Liver (tissue), 9 donors: ENCODE results near the gene UNC13B. TPM values are rescaled to one million over a fixed set of nuclear protein-coding genes. Genes with fewer than 3 reads are reported as not detected.

Experiments
- DNase-seq: peaks from one replicate; pipeline ENCODE4 v3.0.0-alpha.2; 2017; ENCODE audit warnings: low spot score
- H3K27ac ChIP-seq, 2 donors: one replicate each; pipeline ENCODE4 v1.7.0; 2013; ENCODE audit warnings: inconsistent platforms in 2 of 2, low read length in 2 of 2, control low read depth in 1 of 2, low read depth in 1 of 2, mild to moderate bottlenecking in 1 of 2
- H3K27me3 ChIP-seq, 4 donors: one replicate each; pipeline versions ENCODE4 v1.6.1 to v1.7.0; 2013; ENCODE audit warnings: low read length in 3 of 4, inconsistent platforms in 1 of 4, mild to moderate bottlenecking in 1 of 4, moderate library complexity in 1 of 4; ENCODE audit not compliant: control insufficient read depth in 4 of 4, insufficient read depth in 4 of 4
- H3K36me3 ChIP-seq, 4 donors: one replicate each; pipeline versions ENCODE4 v1.6.1 to v1.7.0; 2013; ENCODE audit warnings: low read length in 3 of 4, mild to moderate bottlenecking in 3 of 4, low read depth in 1 of 4, moderate library complexity in 1 of 4; ENCODE audit not compliant: control insufficient read depth in 4 of 4, insufficient read depth in 3 of 4
- H3K4me1 ChIP-seq, 4 donors: one replicate each; pipeline versions ENCODE4 v1.6.1 to v1.7.0; 2013; ENCODE audit warnings: low read length in 3 of 4, mild to moderate bottlenecking in 3 of 4, moderate library complexity in 1 of 4; ENCODE audit not compliant: control insufficient read depth in 4 of 4, insufficient read depth in 4 of 4
- H3K4me3 ChIP-seq, 3 donors: one replicate each; pipeline versions ENCODE4 v1.6.1 to v1.7.0; 2013; ENCODE audit warnings: low read length in 3 of 3, control low read depth in 1 of 3, low read depth in 1 of 3, mild to moderate bottlenecking in 1 of 3
- H3K9ac ChIP-seq, 2 donors: one replicate each; pipeline ENCODE4 v1.7.0; 2013; ENCODE audit warnings: low read length in 2 of 2, mild to moderate bottlenecking in 2 of 2, moderate library complexity in 2 of 2, control low read depth in 1 of 2, low read depth in 1 of 2
- H3K9me3 ChIP-seq, 4 donors: one replicate each; pipeline versions ENCODE4 v1.6.1 to v1.7.0; 2013; ENCODE audit warnings: low read length in 3 of 4; ENCODE audit not compliant: control insufficient read depth in 4 of 4
- ATF3 ChIP-seq: IDR thresholded peaks from 2 replicates; pipeline ENCODE4 v1.6.1; 2016; ENCODE audit warnings: antibody characterized with exemption
- CTCF ChIP-seq: fragments of 150-350 bp; IDR thresholded peaks from 2 replicates; pipeline ENCODE4 v1.5.1; 2017; ENCODE audit warnings: improper control_type of control experiment, low read depth, low read length; ENCODE audit not compliant: missing input control
- EGR1 ChIP-seq, 2 donors: IDR thresholded peaks; 2 replicates each; pipeline ENCODE4 v1.6.1; 2016 to 2018; ENCODE audit warnings: antibody characterized with exemption in 2 of 2, low read depth in 2 of 2
- FOXA2 ChIP-seq: IDR thresholded peaks from 2 replicates; pipeline ENCODE4 v1.6.1; 2016; ENCODE audit warnings: antibody characterized with exemption
- HNF4A ChIP-seq, 2 donors: conservative IDR thresholded peaks; 2 replicates each; pipeline ENCODE4 v1.6.1; 2016; ENCODE audit warnings: antibody characterized with exemption in 2 of 2, mild to moderate bottlenecking in 2 of 2
- HNF4G ChIP-seq: IDR thresholded peaks from 2 replicates; pipeline ENCODE4 v1.6.1; 2016; ENCODE audit warnings: antibody characterized with exemption
- JUND ChIP-seq, 2 donors: IDR thresholded peaks; 2 replicates each; pipeline ENCODE4 v1.6.1; 2016; ENCODE audit warnings: antibody characterized with exemption in 2 of 2
- MAX ChIP-seq: IDR thresholded peaks from 2 replicates; pipeline ENCODE4 v1.6.1; 2016; ENCODE audit warnings: antibody characterized with exemption
- NR2F2 ChIP-seq: IDR thresholded peaks from 2 replicates; pipeline ENCODE4 v1.6.1; 2016; ENCODE audit warnings: antibody characterized with exemption
- RAD21 ChIP-seq, 2 donors: IDR thresholded peaks; 2 replicates each; pipeline ENCODE4 v1.6.1; 2016; ENCODE audit warnings: antibody characterized with exemption in 2 of 2, mild to moderate bottlenecking in 2 of 2
- REST ChIP-seq: IDR thresholded peaks from 2 replicates; pipeline ENCODE4 v1.6.1; 2016; ENCODE audit warnings: antibody characterized with exemption, mild to moderate bottlenecking
- RXRA ChIP-seq, 2 donors: IDR thresholded peaks; 2 replicates each; pipeline ENCODE4 v1.6.1; 2017 to 2018; ENCODE audit warnings: antibody characterized with exemption in 2 of 2, mild to moderate bottlenecking in 1 of 2
- SP1 ChIP-seq: IDR thresholded peaks from 2 replicates; pipeline ENCODE4 v1.6.1; 2018; ENCODE audit warnings: antibody characterized with exemption, mild to moderate bottlenecking
- TAF1 ChIP-seq: conservative IDR thresholded peaks from 2 replicates; pipeline ENCODE4 v1.6.1; 2016; ENCODE audit warnings: antibody characterized with exemption, mild to moderate bottlenecking
- YY1 ChIP-seq: IDR thresholded peaks from 2 replicates; pipeline ENCODE4 v1.6.1; 2016; ENCODE audit warnings: antibody characterized with exemption, mild to moderate bottlenecking
- ZBTB33 ChIP-seq: IDR thresholded peaks from 2 replicates; pipeline ENCODE4 v1.6.1; 2016; ENCODE audit warnings: antibody characterized with exemption
- WGBS: extraction: QIAGEN DNeasy Blood & Tissue Kit; methylation state at CpG from one replicate; pipeline ENCODE4 v1.1.7; 2013; 5-methylcytosine and 5-hydroxymethylcytosine counted together
- polyA plus RNA-seq, 2 donors: library from polyadenylated mRNA; stranded (reverse) in 1 of 2; unstranded in 1 of 2; fragments of 200-250 nt in 1 of 2; fragments of >200 nt in 1 of 2; fragmentation: Nextera tagmentation in 1 of 2; extraction: Ambion mirVana in 1 of 2; gene quantifications; one replicate each; pipeline versions ENCODE4 v1.2.1 to v1.2.3, GENCODE V29; 2013 to 2015
- total RNA-seq, 2 donors: library from RNA; depleted of rRNA; stranded (reverse); fragments of >200 nt; gene quantifications; one replicate each; pipeline ENCODE4 v1.2.3, GENCODE V29; 2014
- donor health status: healthy.
- donor health status: healthy.
- donor health status: healthy.
- donor health status: healthy.
- donor health status: healthy.

The UNC13B gene
- total and polyA plus RNA-seq, 4 donors = 5.5 to 25.7 (median 11.9) TPM

- TF ChIP-seq REST = no peak
- no peak for TF ChIP-seq SP1
Measured at GRCh38 chr9:35333551-35333950, 171.7 kb downstream of the UNC13B start (continued).

GRCh38 chr9:35335164-35335563 lies 173.4 kb downstream of the UNC13B start:
- Histone ChIP-seq H3K9me3 (no peaks in the 10 kb centered on the region), H3K9ac (no peak overlapping the region), H3K27ac (no peak overlapping the region)

GRCh38 chr9:35338086-35338485 lies 176.3 kb downstream of the UNC13B start:
- Histone ChIP-seq H3K27ac (no peak overlapping the region), H3K36me3 (peaks cover 0 to 4% (median 1%) of the 10 kb centered on the region in 4 donors), H3K27me3 (no peaks in the 10 kb centered on the region), H3K4me3 (no peak overlapping the region), H3K9me3 (no peaks in the 10 kb centered on the region), H3K4me1 (no peaks in the 10 kb centered on the region), H3K9ac (no peak overlapping the region)
- no peak for DNase-seq
- 91% methylated on average over 2 of the region's 2 CpGs for WGBS
- TF ChIP-seq REST (no peak), EGR1 (IDR thresholded peaks at IDR 0.05; ENCODE audit: low read depth in 2 of 2) (no peak), ZBTB33 (no peak), FOXA2 (no peak), MAX (no peak), JUND (IDR thresholded peaks at IDR 0.05) (no peak), HNF4A (conservative IDR thresholded peaks at IDR 0.05) (no peak), YY1 (no peak), HNF4G (no peak), RAD21 (IDR thresholded peaks at IDR 0.05) (no peak), NR2F2 (no peak), CTCF (no peak), TAF1 (no peak), RXRA (IDR thresholded peaks at IDR 0.05) (no peak), ATF3 (no peak)

More at GRCh38 chr9:35335164-35335563, 173.4 kb downstream of the UNC13B start:
- no peaks in the 10 kb centered on the region for H3K27me3 ChIP-seq
- H3K4me3 ChIP-seq = no peak overlapping the region
- DNase-seq = no peak
- H3K4me1 ChIP-seq = no peaks in the 10 kb centered on the region
- TF ChIP-seq SP1 (no peak), MAX (no peak), JUND (IDR thresholded peaks at IDR 0.05) (no peak), NR2F2 (no peak)
- peaks cover 0 to 4% (median 1%) of the 10 kb centered on the region in 4 donors for H3K36me3 ChIP-seq
